ENCODE results near the gene FAM20C.
"Not testable (repeated sequence)": the region's sequence is repeated elsewhere in the genome, so short reads cannot be mapped to it uniquely, and the experiment has no call there.

FAM20C gene

GRCh38 chr7:174716-175115 lies 17.7 kb upstream of the FAM20C start:
- no peak for DNase-seq

DNA sequence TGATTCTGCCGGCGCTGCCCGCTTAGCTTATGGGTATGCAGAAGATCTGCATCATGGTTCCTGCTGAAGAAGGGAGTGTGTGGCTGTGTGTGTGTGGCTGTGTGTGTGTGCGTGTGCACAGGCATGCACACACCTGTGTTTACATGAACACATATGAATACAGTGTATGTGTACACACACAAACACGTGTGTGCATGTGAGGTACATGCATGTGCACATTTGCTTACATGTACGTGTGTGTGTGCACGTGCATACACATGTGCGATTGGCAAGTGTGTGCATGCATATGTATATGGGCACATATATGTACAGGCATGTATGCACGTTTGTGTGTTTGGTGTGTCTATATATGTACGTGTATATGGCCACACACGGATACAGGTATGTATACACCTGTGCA lies 16.4 kb upstream of the FAM20C start:
- no peak for DNase-seq

- no peak for DNase-seq
Measured at GRCh38 chr7:176381-176780, 16.0 kb upstream of the FAM20C start.

DNA sequence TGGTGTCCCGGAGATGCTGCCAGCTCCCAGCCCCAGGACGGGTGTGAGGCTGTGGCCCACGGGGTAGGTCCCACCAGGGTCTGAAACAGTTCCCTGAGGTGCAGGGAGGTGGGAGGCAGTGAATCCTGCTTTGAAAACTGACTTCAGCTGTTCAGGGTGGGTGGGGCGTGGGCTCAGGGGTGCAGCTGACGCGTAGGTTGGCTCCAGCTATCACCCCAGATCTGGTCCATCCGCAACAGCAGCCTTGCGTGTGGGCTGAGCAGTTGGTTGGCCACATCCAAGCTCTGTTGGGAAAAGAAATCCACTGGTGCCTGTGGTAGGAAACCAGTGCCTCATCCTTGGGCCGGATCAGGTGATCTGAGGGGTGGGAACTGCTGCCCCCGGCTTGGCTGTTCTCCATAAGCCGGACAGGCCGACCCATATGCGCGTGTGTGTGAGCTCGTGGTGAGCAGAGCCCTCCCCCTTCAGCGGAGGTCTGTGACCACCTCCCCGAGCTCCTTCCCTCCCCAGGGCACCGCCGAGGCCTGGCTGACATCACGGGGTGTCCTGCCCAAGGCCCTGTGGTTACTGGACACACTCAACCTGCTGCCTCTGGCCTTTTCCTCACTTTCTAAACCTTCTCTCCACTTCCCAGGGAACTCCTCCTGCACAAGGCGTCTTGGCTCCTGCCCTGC lies 15.4 kb upstream of the FAM20C start:
- DNase-seq, result no peak

DNA sequence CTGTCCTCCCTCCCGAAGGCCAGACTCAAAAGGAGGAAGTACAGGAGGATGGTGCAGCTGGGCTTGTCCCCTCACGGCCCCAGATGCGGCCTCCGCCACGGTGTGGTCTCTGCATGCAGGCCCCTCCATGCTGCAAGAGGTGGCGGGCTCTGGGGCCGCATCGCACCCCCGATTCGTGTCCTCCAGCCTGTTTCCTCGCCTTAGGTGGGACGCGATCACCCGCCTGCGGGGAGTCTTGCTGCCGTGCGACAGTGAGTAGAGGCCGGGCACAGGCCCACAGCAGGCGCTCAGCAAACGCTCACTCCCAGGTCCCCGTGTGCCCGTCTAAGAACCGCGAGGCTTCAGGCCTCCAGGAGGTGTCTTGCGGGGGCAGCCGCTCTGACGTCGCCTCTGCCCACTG lies 13.9 kb upstream of the FAM20C start:
- DNase-seq, result no peak

GRCh38 chr7:179209-179681 lies 13.1 kb upstream of the FAM20C start:
- DNase-seq, result no peak

DNA sequence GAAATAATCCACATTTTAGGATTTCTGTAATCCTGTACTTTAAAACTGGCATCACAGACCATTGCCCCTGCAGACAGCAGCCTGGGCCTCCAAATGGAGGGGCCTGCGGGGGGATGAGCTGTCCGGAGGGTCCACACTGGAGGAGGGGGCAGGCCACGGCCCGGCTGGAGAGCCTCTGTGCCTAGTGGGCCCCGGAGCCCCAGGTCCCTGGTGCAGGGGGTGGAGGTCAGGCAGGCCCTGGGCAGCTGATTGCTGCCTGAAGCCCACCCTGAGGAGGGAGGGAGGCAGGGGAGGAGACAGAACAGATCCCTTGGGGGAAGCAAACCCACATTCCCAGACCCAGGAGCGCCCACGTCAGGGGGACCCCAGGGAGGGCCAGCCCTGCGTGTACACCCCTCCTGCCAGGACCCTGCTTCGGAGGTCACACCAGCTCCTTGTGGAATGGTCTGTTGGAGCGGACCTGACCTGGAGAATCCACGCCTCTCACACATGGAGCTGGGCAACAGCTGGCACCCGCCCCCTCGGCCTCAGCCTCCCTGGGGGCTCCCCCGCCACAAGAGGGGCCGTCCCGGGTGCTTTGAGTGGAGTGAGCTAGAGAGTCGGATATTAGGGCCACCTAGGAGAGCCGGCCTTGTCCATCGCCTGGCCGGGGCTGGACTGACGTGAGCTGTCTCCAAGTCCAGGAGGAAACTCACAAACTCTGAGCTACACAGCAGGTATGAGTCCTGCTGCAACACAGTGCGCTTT lies 12.2 kb upstream of the FAM20C start:
- DNase-seq, result no peak

GRCh38 chr7:181738-182137 lies 10.6 kb upstream of the FAM20C start:
- DNase-seq, result no peak

DNA sequence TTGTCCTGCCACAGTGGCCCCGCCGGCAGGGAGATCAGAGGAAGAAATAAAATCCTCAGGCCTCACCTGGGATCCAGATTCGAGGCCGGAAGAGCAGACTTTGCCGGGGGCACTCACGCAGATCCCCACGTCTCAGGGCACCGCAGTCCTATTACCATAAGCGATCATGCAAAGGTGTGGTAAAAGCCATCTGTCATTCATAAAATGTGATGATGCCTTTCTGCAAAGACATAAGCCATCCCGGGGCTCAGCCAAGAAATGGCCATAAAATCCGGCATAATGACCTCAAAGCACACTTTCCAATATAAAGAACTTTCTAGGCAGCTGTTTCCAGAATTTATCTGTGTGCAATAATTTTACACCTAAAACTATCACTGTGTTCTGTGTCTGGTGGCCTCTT lies 9.9 kb upstream of the FAM20C start:
- DNase-seq, result not testable (repeated sequence)

DNA sequence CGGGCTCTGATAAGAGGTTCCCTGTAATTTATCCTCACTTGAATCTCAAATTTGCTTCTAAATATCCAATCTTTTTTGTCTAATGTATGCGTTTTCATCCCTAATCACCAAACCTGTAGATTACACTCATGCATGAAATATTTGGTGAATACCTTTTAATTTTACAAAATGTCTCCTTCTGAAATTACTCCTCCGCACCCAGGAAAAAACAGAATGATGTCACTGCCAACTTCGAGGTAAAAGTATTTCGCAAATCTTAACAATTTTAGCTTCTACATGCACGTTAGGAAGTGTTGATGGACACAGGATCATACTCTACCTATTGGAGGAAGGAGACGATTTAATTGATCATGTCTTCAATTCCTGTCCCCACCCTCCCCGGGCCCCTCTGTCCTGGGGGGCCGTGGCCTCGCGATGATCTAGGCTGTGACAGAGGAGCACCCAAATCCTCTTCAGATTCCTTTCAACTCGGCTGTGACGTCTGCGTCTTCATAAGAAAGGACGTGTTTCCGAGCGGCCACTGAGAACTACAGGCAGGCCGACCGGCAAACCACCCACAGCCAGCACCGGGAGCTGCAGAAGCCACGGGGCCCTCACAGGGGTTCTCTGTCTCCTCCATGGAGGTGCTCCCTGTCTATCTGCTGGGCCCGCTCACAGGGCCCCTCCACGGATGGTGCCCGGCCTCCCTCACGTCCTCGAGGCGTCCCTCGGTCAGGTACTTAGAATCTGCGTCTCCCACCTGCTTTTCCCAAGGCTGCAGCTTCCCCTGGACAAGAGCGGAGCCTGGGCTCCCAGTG lies 8.7 kb upstream of the FAM20C start:
- no peak for DNase-seq

DNA sequence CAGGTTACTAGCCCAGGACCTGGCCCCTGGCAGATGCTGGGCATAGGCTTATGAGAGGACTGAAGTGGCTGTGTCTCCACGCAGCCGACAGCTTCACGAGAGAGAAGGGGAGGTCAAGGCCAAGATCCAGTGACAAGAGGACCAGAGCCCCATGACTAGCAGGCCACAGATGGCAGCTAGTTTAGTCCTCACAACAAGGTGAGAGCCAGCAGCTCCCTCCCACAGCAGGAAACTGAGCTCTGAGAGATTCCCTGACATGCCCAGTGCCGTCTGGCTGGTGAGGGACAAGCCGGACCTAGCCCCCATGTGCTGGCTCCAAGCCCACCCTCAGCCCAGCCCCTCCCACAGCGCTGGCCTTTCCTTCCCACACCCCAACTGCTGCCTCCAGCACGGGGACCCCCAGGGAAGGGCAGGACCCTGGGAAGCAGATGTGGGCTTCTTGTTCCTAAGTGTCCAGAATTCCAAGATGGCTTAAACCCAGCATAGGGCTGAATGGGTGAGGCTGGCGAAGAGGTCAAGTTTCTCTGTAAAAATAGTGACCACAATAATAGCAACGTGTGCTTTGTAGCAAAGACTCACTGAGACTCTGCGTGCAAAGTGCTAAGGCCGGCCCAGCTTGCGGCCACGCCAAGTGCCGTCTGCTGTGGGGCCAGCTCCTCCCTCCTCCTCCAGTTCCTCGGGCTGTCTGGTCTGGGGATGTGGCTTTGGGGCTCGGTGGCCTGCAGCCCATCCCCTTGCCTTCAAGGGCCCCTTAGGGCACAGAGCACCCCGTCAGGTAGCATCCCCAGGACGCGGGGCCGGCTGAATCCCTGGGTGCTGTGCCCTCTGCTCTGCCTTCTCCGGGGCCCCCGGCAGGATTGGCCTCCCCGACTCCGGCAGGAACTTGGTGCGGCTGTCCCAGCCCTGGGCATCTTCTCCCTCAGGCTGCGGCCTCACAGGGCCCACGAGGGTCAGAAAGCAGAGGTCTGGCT lies 7.8 kb upstream of the FAM20C start:
- no peak for DNase-seq

- no peak for DNase-seq
Measured at GRCh38 chr7:186516-187113, 5.8 kb upstream of the FAM20C start.

DNA sequence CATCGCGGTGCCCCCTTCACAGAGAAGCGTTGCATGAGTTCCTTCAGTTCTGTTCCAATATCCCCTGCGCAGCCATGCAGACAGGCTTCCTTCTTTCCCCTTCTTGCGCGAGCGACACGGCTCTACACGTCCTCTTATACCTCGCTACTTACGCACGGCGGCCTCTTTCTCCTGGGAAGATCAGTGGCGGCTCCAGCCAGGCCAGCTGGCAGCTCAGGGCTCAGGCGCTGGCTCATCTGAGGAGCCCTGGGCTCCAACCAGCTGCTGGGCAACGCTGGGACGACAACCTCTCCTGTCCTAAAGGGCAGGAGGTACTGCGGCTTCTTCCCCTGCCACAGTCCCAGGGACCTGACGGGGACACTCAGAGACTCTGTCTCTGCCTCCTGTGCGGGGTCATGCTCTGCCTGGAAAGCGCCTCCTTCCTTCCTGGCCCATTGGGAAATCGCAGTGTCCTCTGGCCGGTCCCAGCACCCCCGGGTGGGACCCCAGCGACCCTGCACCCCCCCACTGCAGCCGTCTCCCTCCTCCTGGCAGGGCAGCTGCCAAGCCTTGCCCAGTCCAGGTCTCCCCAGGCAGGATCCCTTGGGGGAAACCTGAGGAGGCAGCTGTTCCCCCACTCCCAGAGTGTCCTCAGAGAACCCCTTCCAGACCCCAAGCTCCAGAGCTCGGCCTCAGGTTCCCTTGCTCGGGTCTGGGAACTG lies 5.0 kb upstream of the FAM20C start:
- DNase-seq, result no peak

DNA sequence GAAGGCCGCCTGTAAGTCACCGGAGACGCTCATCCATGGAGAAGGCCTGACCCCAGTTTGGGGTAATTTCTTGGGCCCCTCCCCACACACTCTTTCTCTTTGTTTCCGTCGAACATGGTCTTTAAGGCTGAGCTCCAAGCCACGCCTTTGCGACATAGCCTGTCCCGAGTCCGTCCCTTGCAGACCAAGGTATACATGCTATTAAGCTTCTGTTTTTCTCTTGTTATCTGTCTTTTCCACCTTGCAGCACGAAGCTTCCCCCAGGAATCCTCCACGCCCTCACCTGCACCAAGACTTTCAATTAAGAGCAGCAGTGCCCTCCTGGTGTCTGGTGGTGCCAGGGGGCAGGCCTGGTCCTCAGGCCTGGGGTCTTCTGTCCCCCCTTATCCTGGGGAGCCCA lies 4.2 kb upstream of the FAM20C start:
- DNase-seq, result no peak

GRCh38 chr7:188727-189500 lies 3.5 kb upstream of the FAM20C start:
- DNase-seq, result no peak

DNA sequence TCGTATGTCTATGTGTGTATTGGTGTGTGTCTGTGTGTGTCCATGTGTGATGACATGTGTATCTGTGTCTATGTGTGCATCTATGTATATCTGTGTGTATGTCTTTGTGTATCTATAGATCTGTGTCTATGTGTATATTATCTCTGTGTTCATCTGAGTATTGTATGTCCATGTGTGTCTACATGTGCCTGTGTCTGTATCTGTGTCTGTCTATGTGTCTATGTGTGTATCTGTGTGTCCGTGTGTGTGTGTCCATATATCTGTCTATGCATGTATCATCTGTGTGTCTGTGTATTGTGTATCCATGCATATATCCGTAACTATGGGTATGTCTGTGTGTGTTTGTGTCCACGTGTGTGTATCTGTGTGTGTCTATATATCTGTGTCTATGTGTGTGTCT lies 2.7 kb upstream of the FAM20C start:
- no peak for DNase-seq

DNA sequence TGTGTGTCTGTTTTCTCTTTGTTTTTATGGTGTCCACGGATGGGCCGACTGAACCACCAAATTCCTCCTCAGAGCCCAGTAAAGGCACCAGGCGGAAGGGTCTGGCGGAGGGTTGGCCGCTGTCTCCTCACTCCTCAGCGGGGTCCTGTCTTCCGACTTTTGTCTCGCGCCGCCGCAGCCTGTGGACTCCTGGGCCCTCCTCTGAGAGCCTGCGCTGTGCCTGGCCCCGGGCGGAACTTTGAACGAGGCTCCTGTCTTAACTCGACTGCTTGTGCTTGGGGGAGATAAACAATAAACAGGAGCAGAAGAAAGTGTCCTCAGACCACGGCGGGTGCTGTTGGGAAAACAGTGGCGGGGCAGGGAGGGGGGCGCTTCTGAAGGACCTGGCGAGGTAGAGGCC lies 2.2 kb upstream of the FAM20C start:
- no peak for DNase-seq

DNA sequence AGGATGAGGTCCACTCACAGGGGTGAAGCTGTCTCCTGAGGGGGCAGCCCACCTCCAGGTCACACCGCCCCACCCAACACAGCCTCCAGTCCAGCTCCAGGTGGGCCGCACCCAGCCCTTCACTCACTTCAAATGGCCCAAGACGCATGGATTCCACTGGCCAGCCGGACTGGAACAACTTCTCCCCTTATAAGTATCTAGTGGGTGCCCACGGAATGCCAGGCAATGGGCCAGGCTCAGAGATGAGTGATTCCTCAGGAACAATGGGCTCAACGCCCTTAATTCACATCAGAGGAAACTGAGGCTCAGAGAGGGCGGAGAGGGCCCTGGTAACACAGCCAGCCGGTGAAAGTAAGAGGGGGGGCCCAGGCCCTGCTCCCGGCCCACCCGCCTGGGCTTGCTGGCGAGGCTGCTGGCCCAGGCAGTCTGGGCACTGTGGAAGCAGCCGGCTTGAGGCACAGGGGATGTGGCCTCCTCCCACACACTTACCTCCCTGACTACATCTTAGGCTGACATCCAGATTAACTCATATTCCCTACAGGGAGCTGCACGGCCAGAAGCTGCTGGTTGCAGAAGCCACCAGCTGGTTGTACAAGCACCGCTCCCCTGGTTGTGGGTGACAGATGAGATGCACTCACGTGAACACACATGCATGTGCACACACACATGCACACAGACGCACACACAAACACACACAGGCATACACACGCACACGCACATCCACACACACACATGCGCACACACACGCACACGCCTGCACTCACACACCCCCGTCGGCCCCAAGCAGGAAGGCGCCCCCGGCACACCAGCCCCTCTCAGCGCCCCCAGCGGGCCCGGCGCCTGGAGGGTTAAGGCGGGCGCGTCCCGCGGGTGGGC lies 1.0 kb upstream of the FAM20C start:
- peak; percentile 79 for DNase-seq

DNA sequence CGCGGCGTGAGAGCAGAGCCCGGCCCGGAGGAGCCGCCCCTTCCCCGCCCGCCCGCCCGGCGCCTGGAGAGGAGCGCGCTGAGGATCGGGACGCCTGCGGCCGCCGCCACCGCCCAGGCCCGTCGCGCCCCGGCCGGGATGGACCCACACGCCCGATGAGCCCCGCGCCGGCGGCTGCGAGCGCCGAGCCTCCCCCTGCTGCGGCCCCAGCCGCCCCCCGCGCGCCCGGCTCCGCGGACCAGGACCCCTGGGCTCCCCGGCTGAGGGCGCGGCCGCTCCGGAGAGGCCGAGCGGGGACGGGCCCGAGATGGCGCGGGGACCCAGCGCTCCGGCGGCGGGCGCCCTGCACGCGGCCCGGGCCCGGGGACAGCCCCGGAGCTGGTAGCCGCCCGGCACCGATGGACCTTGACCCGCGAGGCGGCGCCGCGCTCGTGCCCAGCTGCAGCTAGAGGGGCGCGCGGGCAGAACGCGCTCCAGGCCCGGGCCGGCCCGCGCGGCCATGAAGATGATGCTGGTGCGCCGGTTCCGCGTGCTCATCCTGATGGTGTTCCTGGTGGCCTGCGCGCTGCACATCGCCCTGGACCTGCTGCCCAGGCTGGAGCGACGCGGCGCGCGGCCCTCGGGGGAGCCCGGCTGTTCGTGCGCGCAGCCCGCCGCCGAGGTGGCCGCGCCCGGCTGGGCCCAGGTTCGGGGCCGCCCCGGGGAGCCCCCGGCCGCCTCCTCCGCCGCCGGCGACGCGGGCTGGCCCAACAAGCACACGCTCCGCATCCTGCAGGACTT lies 520 bp downstream of the FAM20C start:
- no peak for DNase-seq
